GM06990 (cell line): ENCODE results near the gene ZNF771.
A peak's percentile ranks its signal among the peaks of the same experiment; 100 is the strongest.

Experiments used
- DNase-seq: peaks from one replicate; pipeline ENCODE4 v3.0.0-alpha.2; 2011; ENCODE audit not compliant: insufficient read length; ENCODE audit errors: extremely low read depth
- H3K27me3 ChIP-seq: replicated peaks from 2 replicates; pipeline ENCODE4 v1.6.0; 2011; ENCODE audit warnings: low read length; ENCODE audit not compliant: control insufficient read depth, insufficient read depth
- H3K36me3 ChIP-seq: 2 replicates; pipeline ENCODE4 v1.5.1; 2011; ENCODE audit warnings: low read length; ENCODE audit not compliant: control insufficient read depth, insufficient read depth
- H3K4me3 ChIP-seq: replicated peaks from 2 replicates; pipeline ENCODE4 v1.5.1; 2011; ENCODE audit warnings: low read depth, mild to moderate bottlenecking, control low read depth, low read length
- TF ChIP-seq, protein P1 (sequence below): IDR thresholded peaks from 2 replicates; pipeline ENCODE4 v1.5.1; 2011; ENCODE audit warnings: low read length, control low read depth, mild to moderate bottlenecking, inconsistent platforms; ENCODE audit not compliant: insufficient read depth, poor library complexity, severe bottlenecking

The ZNF771 gene

DNA sequence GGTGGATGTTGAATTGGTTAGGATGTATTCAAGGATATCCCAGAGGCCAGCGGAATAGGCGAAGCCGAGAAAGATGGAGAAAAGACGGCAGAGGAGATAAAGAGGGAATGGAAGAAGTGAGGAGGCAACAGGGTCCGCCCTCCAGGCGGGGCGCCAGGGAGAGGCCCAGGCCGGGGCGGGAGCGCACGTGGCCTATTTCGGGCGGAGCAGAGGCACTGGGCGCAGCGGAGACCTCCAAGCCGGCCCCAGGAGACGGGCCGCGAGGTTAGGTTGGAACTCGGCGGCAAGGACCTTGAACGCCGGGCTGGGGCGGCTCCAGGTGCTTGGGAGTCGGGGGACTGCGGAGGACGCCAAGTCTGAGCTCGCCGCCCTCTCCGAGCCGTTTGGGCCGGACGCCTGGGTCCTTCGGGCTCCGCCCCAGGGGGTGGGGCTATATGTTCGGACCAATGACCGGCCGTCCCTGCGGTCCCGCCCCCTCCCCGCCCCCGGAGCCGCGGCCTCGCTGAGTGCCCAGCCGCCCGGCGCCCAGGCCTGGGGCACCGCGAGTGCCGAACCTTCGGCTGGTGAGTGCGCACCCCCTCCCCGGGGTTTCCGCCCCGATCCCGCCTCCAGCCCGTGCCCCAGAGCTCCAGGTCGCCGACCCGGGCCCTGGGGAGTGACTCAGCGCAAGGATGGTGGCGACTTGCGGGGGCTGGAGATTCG lies at the start of gene ZNF771:
Gene ZNF771 (plus strand): TSS at position 505 of the 702 bp plus-strand sequence. CDS start 448 bp downstream, outside the sequence.
- Histone ChIP-seq H3K4me3 (peak within 1 kb of the TSS; percentile 75), H3K27me3 (no peaks in the 10 kb centered on the region), H3K36me3 (no peaks in the 10 kb centered on the region)
- TF ChIP-seq, protein P1, sequence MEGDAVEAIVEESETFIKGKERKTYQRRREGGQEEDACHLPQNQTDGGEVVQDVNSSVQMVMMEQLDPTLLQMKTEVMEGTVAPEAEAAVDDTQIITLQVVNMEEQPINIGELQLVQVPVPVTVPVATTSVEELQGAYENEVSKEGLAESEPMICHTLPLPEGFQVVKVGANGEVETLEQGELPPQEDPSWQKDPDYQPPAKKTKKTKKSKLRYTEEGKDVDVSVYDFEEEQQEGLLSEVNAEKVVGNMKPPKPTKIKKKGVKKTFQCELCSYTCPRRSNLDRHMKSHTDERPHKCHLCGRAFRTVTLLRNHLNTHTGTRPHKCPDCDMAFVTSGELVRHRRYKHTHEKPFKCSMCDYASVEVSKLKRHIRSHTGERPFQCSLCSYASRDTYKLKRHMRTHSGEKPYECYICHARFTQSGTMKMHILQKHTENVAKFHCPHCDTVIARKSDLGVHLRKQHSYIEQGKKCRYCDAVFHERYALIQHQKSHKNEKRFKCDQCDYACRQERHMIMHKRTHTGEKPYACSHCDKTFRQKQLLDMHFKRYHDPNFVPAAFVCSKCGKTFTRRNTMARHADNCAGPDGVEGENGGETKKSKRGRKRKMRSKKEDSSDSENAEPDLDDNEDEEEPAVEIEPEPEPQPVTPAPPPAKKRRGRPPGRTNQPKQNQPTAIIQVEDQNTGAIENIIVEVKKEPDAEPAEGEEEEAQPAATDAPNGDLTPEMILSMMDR = peak; percentile 24
- DNase-seq = peak; percentile 89

DNA sequence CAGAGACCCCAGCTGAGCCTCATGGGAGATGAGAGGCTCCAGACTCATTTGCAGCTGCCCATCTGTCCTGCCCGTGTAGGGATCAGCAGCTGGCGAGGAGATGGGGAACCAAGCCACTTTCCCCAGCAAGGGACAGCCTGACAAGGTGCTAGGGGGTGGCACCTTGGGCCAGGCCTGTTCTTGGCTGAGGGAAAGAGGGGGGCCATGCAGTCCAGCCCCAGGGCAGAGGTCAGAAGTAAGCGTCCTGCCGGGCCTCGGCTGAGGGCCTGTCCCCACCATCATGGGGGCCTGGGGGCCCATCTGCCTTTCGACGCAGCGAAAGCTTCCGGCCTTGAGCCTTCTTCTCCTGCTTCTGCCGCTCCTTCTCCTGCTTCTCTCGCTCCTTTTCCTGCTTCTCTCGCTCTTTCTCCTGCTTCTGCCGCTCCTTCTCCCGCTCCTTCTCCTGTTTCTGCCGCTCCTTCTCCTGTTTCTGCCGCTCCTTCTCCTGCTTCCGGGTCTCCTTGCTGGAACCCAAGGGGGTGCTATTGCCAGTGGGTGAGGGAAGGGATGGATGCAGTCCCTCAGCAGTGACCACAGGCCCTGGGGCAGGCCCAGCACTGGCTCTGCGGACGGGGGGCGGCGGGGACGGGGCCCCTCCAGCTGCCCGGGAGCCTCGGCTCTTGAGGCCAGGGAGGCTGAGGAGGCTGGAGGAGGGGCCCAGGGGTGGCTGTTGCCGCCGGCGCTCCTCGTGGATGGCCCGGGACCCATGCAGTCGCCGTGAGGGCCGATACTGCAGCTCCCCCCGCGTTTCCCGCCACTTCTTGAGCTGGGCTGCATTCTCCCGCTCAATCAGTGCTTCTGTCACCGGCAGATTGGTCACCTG lies 49.5 kb upstream of the ZNF771 start:
- no peaks in the 10 kb centered on the region for H3K27me3 ChIP-seq
- H3K36me3 ChIP-seq = peaks cover 14% of the 10 kb centered on the region
- no peak overlapping the region for H3K4me3 ChIP-seq
- DNase-seq = no peak
- TF ChIP-seq, protein P1 = no peak

DNA sequence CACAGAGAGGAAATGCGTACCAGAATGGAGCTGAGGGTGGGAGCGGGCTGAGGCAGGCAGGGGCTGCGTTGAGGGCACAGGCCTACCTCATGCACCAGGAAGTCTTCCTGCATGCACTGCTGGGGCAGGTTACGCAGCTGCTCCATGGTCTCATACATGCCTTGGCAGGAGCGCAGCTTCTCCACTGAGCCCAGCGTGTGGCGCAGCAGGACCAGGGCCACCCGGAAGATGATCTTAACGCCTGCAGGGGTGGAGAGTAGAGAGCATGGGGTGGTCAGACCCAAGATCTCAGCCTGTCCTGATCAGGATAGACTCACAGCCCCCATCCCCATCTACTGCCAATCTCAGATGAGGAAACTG lies 48.8 kb upstream of the ZNF771 start:
- H3K4me3 ChIP-seq = no peak overlapping the region
- DNase-seq = no peak
- TF ChIP-seq, protein P1 = no peak
- H3K36me3 ChIP-seq = peaks cover 11% of the 10 kb centered on the region
- H3K27me3 ChIP-seq = no peaks in the 10 kb centered on the region

DNA sequence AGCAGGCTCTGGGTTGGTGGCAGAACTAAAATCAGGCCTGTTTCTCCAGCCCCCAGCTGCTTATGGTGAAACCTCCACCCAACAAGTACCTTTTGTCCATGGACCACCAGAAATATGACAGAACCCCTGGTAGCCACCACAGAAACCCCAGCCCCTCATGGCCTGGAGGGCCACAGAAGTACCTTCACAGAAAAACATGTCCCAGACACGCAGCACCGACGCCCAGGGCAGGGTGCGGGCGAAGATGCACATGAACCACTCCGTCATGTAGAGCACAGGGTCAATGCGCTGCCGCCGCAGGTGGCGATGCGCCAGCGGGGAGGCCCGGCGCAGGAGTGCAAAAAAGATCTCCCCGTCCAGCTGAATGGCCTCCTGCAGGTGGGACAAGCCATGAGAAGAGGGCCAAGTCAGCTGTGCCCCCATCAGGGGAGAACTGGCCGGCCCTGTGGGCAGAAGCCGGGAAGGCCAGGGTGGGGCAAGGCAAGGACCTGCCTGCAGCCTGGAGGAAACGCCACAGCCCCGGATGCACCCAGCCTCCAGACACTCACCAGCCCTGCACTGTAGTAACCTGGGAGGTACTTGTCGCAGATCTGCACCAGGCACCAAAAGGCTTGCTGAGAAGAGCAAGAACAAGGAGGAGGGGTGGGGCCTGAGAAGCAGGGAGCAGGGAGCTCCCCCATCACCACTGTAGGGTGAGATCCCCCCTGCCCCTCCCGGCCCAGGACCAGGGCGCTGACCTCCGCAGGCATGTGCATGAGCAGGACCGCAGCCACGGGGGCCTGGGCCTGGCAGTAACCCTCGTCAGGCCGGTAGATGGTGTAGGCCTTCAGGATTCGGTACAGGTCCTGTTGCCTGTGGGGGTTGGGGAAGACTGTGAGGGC lies 48.2 kb upstream of the ZNF771 start:
- TF ChIP-seq, protein P1 = no peak
- no peaks in the 10 kb centered on the region for H3K27me3 ChIP-seq
- no peak for DNase-seq
- H3K4me3 ChIP-seq = no peak overlapping the region
- H3K36me3 ChIP-seq = peaks cover 11% of the 10 kb centered on the region

DNA sequence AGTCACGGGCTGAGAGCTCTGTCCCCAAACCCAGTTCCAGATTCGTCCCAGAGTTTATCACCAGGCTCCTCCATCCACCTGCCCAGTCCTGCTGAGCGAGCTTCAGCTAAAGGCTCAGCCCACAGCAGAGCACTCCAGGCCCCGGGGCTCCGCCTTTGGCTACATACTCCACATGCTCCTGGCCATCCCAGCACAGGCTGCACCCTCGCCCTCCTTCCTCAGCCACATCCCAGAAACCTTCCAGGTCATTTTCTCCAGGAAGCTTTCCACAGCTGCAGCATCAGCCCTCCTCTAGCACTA lies 47.6 kb upstream of the ZNF771 start:
- DNase-seq = no peak
- TF ChIP-seq, protein P1 = no peak
- no peak overlapping the region for H3K4me3 ChIP-seq
- H3K36me3 ChIP-seq = peaks cover 14% of the 10 kb centered on the region
- H3K27me3 ChIP-seq = no peaks in the 10 kb centered on the region
